Left lung (tissue), 10 donors: ENCODE results near the gene RIC3. TPM values are rescaled to one million over a fixed set of nuclear protein-coding genes. Genes with fewer than 3 reads are reported as not detected.
A peak's percentile ranks its signal among the peaks of the same experiment; 100 is the strongest.

Experiments used
- ATAC-seq: fragments of 200-7000 bp; cut with Tn5 transposase; one replicate; pipeline ENCODE4 v1.9.1; 2020; ENCODE audit warnings: moderate library complexity
- DNase-seq, 4 donors: peaks; one replicate each; pipeline ENCODE4 v3.0.0-alpha.2; 2013 to 2020
- H3K27ac ChIP-seq, 2 donors: fragments of 200-600 bp; sonication (generic) in 1 of 2; one replicate each; pipeline versions ENCODE4 v1.5.0 to v1.8.0; 2020 to 2021
- H3K27me3 ChIP-seq, 2 donors: fragments of 200-600 bp; sonication (generic) in 1 of 2; one replicate each; pipeline versions ENCODE4 v1.5.0 to v1.8.0; 2020 to 2021
- H3K36me3 ChIP-seq, 2 donors: fragments of 200-600 bp; sonication (generic) in 1 of 2; one replicate each; pipeline versions ENCODE4 v1.5.0 to v1.8.0; 2020 to 2021
- H3K4me1 ChIP-seq, 2 donors: fragments of 200-600 bp; one replicate each; pipeline ENCODE4 v1.8.0; 2021
- H3K4me3 ChIP-seq, 2 donors: fragments of 200-600 bp; sonication (generic) in 1 of 2; one replicate each; pipeline versions ENCODE4 v1.5.0 to v1.8.0; 2020 to 2021; ENCODE audit warnings: mild to moderate bottlenecking in 1 of 2
- H3K9me3 ChIP-seq, 2 donors: fragments of 200-600 bp; sonication (generic) in 1 of 2; one replicate each; pipeline versions ENCODE4 v1.5.0 to v1.8.0; 2020 to 2021
- CTCF ChIP-seq, 2 donors: fragments of 200-600 bp; sonication (generic) in 1 of 2; IDR thresholded peaks; one replicate each; pipeline versions ENCODE4 v1.5.0 to v1.8.0; 2021; ENCODE audit warnings: antibody characterized with exemption in 2 of 2
- intact Hi-C, 2 donors: fragments of 100-400 bp; cut with DNase I; formaldehyde crosslinking; loops; one replicate each; pipeline versions ENCODE4 v1.11.2 to v1.14.2; 2022
- polyA plus RNA-seq, 6 donors: library from polyadenylated mRNA; unstranded; fragments of 120-200 nt; gene quantifications; one replicate each; pipeline ENCODE4 v1.2.1, GENCODE V29; 2013; ENCODE audit not compliant: insufficient read length in 6 of 6
- total RNA-seq, 2 donors: library from RNA; stranded (reverse); fragmentation: NEBNext Ultra II Directional; extraction: Animal tissue kit (Norgen Biotek cat#: 25700); gene quantifications; one replicate each; pipeline ENCODE4 v1.2.1, GENCODE V29; 2021
- donor health status: DM: no; HTN: yes; CAD: no.
- donor health status: DM: no; HTN: no; CAD: no.

The RIC3 gene
- total and polyA plus RNA-seq, 8 donors: 2.2 to 8.6 (median 3.2) TPM

DNA sequence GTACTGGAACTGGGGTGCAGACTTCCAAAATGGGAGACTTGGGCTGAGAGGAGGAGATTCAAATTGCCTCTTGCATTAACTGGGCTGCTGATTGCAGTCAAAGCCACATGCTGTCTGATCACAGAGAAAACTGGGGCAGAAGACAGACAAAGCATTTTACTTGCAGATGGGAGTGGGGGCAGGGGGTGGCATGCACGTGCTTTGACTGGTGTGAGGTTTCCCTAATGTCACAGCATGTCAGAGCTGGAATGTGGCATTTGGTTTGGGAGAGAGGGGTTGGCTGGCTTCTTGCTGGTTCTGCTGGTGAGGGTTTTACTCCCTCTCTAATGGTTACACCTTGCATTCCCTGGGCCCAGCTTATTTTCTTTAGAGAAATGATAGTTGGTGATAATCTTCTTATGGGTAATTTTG, 84.9 kb downstream of the RIC3 start:
- H3K4me3 ChIP-seq: no peak overlapping the region
- H3K27me3 ChIP-seq: peaks cover 0 to 67% of the 10 kb centered on the region in 2 donors
- intact Hi-C loops: loop anchor here in 1 of 2 donors (10.0 kb wide), 1 partner anchor 49 kb away; no protein-coding TSS in a partner anchor
- ATAC-seq (no peak), DNase-seq (no peak)
- no peak overlapping the region for H3K27ac ChIP-seq
- no peaks in the 10 kb centered on the region for H3K9me3 ChIP-seq
- H3K4me1 ChIP-seq: peaks cover 0 to 4% of the 10 kb centered on the region in 2 donors
- no peak for TF ChIP-seq CTCF (IDR thresholded peaks at IDR 0.05)
- no peaks in the 10 kb centered on the region for H3K36me3 ChIP-seq

DNA sequence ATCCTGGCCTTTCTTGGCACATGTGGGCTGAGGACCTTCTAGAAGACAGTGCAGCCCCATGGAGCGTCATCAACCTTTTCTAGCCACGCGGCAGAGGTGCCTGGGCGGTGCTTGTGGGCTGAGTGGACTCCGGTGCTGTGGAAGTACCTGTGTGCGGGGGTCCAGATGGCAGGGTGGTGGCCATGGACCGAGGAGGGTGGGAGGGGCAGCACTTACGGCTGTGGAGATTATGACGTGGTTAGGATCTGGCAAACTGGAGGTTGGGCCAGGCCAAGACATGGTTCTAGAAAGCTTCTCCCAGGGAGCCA, 85.8 kb downstream of the RIC3 start:
- no peak for TF ChIP-seq CTCF (IDR thresholded peaks at IDR 0.05)
- no peaks in the 10 kb centered on the region for H3K9me3 ChIP-seq
- H3K4me1 ChIP-seq: peaks cover 0 to 4% of the 10 kb centered on the region in 2 donors
- no peak overlapping the region for H3K4me3 ChIP-seq
- ATAC-seq (no peak), DNase-seq (no peak)
- peaks cover 0 to 67% of the 10 kb centered on the region in 2 donors for H3K27me3 ChIP-seq
- no peaks in the 10 kb centered on the region for H3K36me3 ChIP-seq
- intact Hi-C loops: loop anchor here in 1 of 2 donors (10.0 kb wide), 1 partner anchor 48 kb away; no protein-coding TSS in a partner anchor
- no peak overlapping the region for H3K27ac ChIP-seq

DNA sequence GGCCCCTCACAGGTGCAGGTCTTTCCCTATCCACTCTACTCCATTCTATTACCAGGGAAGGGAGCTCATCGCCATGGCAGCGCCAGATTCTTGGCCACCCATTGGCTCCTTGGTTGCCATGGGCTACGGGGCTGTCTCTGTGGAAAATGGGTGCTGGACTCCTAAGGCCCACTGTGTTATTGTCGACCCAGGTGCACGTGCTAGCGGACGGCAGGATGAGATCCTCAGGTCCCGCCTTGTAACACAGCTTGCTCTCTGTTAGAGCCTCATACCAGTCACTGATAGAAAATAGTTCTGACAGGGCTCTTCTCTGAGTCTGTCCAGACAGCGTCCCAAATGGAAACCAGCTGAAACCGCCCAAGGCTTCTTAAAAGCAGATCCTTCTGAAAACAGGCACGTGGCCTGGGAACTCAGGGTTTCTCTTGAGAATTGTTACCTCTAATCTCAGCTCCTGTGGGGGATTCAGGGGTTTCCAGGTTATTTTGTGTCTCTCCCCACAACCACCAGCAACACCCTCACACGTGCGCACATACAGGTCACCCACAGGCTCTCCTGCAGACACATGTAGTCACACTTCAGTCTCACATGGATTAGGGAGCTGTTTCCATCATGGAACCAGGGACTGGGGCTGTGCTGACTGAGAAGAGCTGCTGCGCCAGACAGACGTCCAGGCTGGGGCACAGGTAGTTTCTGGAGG, 86.3 kb downstream of the RIC3 start:
- intact Hi-C loops: loop anchor here in 1 of 2 donors (10.0 kb wide), 1 partner anchor 48 kb away; no protein-coding TSS in a partner anchor
- peaks cover 0 to 4% of the 10 kb centered on the region in 2 donors for H3K4me1 ChIP-seq
- no peak for TF ChIP-seq CTCF (IDR thresholded peaks at IDR 0.05)
- H3K27ac ChIP-seq: no peak overlapping the region
- peaks cover 0 to 67% of the 10 kb centered on the region in 2 donors for H3K27me3 ChIP-seq
- no peaks in the 10 kb centered on the region for H3K9me3 ChIP-seq
- no peaks in the 10 kb centered on the region for H3K36me3 ChIP-seq
- no peak for ATAC-seq
- peak in 1 of 4 donors; percentile 50 for DNase-seq
- no peak overlapping the region for H3K4me3 ChIP-seq

- Histone ChIP-seq H3K27ac (no peak overlapping the region), H3K36me3 (no peaks in the 10 kb centered on the region), H3K9me3 (no peaks in the 10 kb centered on the region), H3K27me3 (peaks cover 0 to 67% of the 10 kb centered on the region in 2 donors), H3K4me3 (peak overlapping the region; percentile 26 to 38), H3K4me1 (peaks cover 0 to 4% of the 10 kb centered on the region in 2 donors)
- intact Hi-C loops: loop anchor here in 1 of 2 donors (10.0 kb wide), 1 partner anchor 47 kb away; no protein-coding TSS in a partner anchor
- DNase-seq (no peak), ATAC-seq (peak; percentile 14)
- no peak for TF ChIP-seq CTCF (IDR thresholded peaks at IDR 0.05)
These were observed 87.1 kb downstream of the RIC3 start for GRCh38 chr11:8081591-8082250.
